HepG2 (cell line): ENCODE results near the gene RIMOC1. TPM values are rescaled to one million over a fixed set of nuclear protein-coding genes. Genes with fewer than 3 reads are reported as not detected.

Experiments
- ATAD3A ChIP-seq: sonication (generic); formaldehyde crosslinking; IDR thresholded peaks from 2 replicates; pipeline ENCODE4 v1.4.0; 2020; ENCODE audit warnings: missing genetic modification reagents
- BRD4 ChIP-seq: sonication (generic); formaldehyde crosslinking; IDR thresholded peaks from 2 replicates; pipeline ENCODE4 v1.4.0; 2020; ENCODE audit warnings: missing genetic modification reagents
- CBX1 ChIP-seq: IDR thresholded peaks from one replicate; pipeline ENCODE4 v1.6.1; 2016; ENCODE audit warnings: antibody characterized with exemption, low read depth
- LCORL ChIP-seq, 2 experiments: fragments of 450-650 bp in 1 of 2; sonication (generic) in 1 of 2; formaldehyde crosslinking in 1 of 2; IDR thresholded peaks; 2 replicates each; pipeline versions ENCODE4 v1.5.0 to v1.6.1; 2017 to 2020; ENCODE audit warnings: antibody characterized with exemption in 1 of 2, missing genetic modification reagents in 1 of 2
- NFYB ChIP-seq: sonication (generic); formaldehyde crosslinking; IDR thresholded peaks from 2 replicates; pipeline ENCODE4 v1.4.0; 2020; ENCODE audit warnings: missing genetic modification reagents
- SRSF1 ChIP-seq: fragments of 200-400 bp; formaldehyde crosslinking; optimal IDR thresholded peaks from 2 replicates; pipeline ENCODE3; 2017; ENCODE audit warnings: mild to moderate bottlenecking, low read depth, low read length, moderate library complexity
- TBX3 ChIP-seq: fragments of 450-650 bp; IDR thresholded peaks from 2 replicates; pipeline ENCODE4 v1.6.1; 2017; ENCODE audit warnings: antibody characterized with exemption, mild to moderate bottlenecking, inconsistent platforms, borderline replicate concordance
- ZNF382 ChIP-seq: sonication (generic); formaldehyde crosslinking; IDR thresholded peaks from 2 replicates; pipeline ENCODE4 v1.5.0; 2020; ENCODE audit warnings: missing genetic modification reagents, mild to moderate bottlenecking, borderline replicate concordance
- ZNF670 ChIP-seq: sonication (generic); formaldehyde crosslinking; IDR thresholded peaks from 2 replicates; pipeline ENCODE4 v1.8.0; 2022; ENCODE audit warnings: mild to moderate bottlenecking, missing genetic modification reagents, borderline replicate concordance
- ZNF773 ChIP-seq: sonication (generic); formaldehyde crosslinking; IDR thresholded peaks from 2 replicates; pipeline ENCODE4 v1.4.0; 2020; ENCODE audit warnings: missing genetic modification reagents, borderline replicate concordance
- ZNF775 ChIP-seq: sonication (generic); formaldehyde crosslinking; IDR thresholded peaks from 2 replicates; pipeline ENCODE4 v1.4.0; 2020; ENCODE audit warnings: missing genetic modification reagents, mild to moderate bottlenecking, moderate library complexity, borderline replicate concordance
- ZNF780A ChIP-seq: sonication (generic); formaldehyde crosslinking; IDR thresholded peaks from 2 replicates; pipeline ENCODE4 v1.8.0; 2022; ENCODE audit warnings: mild to moderate bottlenecking, missing genetic modification reagents, moderate library complexity
- polyA plus RNA-seq, 8 experiments: library from polyadenylated mRNA; depleted of rRNA in 3 of 8; stranded (reverse) in 7 of 8; unstranded in 1 of 8; fragments of >200 nt; fragmentation: Illumina TruSeq in 4 of 8; extraction: Trizol in 4 of 8; gene quantifications; 2 replicates each; pipeline versions ENCODE4 v1.2.1 to v1.2.3, GENCODE V29; 2011 to 2016; ENCODE audit warnings: low read depth in 4 of 8, missing spikeins in 1 of 8, mixed read lengths in 1 of 8; ENCODE audit not compliant: insufficient read depth in 1 of 8
- total RNA-seq, 5 experiments: library from RNA; depleted of rRNA; stranded (reverse); fragments of >200 nt; fragmentation: Illumina TruSeq; extraction: Trizol; gene quantifications; 2 replicates each; pipeline ENCODE4 v1.2.3, GENCODE V29; 2016; ENCODE audit warnings: low read depth in 1 of 5
- TF ChIP-seq, protein P1 (sequence below): sonication (generic); formaldehyde crosslinking; IDR thresholded peaks from 2 replicates; pipeline ENCODE4 v1.4.0; 2020; ENCODE audit warnings: missing genetic modification reagents, borderline replicate concordance
- TF ChIP-seq, protein P2 (sequence below): sonication (generic); formaldehyde crosslinking; IDR thresholded peaks from 2 replicates; pipeline ENCODE4 v1.8.0; 2023; ENCODE audit warnings: mild to moderate bottlenecking, missing genetic modification reagents
- TF ChIP-seq, protein P3 (sequence below): sonication (generic); formaldehyde crosslinking; conservative IDR thresholded peaks from 2 replicates; pipeline ENCODE4 v1.4.0; 2020; ENCODE audit warnings: missing genetic modification reagents
- TF ChIP-seq, protein P4 (sequence below): sonication (generic); formaldehyde crosslinking; IDR thresholded peaks from 2 replicates; pipeline ENCODE4 v1.5.0; 2020; ENCODE audit warnings: missing genetic modification reagents, mild to moderate bottlenecking, borderline replicate concordance
- TF ChIP-seq, protein P5 (sequence below): IDR thresholded peaks from 2 replicates; pipeline ENCODE4 v1.6.1; 2016; ENCODE audit warnings: missing compliant biosample characterization, missing genetic modification reagents, borderline replicate concordance

RIMOC1 gene
- total and polyA plus RNA-seq, 2 of the 13 experiments (the other 11 are each of a cell fraction or from before 2014, with no cell fraction given): 16.3 to 16.9 TPM

DNA sequence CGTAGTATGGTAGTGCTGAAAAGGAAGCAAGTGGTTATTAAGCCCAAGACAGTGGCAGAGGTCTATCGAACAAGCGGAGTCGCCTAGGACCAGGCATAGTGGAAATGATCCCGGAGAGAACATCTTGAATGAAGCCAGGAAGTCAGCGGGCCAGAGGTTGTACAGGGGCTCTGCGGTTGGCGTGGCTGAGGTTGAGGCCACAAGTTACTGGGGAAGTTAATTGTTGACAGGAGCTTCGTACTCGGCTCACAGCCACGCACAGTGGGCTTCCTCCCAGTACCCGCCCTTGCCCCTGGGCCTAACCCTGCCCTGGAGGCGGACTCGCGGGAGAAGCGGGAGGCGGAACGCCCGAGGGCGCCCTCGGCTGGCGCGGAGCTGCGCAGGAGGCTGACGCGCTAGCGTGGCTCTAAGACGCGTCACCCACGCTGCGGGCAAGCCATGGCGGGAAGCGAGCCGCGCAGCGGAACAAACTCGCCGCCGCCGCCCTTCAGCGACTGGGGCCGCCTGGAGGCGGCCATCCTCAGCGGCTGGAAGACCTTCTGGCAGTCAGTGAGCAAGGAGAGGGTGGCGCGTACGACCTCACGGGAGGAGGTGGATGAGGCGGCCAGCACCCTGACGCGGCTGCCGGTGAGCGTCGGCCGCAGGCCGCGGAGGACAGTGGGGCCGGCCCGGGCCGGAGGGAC, 20.9 kb downstream of the RIMOC1 start, which contains the start of gene FBXO4 (continued):
- TF ChIP-seq, protein P1, sequence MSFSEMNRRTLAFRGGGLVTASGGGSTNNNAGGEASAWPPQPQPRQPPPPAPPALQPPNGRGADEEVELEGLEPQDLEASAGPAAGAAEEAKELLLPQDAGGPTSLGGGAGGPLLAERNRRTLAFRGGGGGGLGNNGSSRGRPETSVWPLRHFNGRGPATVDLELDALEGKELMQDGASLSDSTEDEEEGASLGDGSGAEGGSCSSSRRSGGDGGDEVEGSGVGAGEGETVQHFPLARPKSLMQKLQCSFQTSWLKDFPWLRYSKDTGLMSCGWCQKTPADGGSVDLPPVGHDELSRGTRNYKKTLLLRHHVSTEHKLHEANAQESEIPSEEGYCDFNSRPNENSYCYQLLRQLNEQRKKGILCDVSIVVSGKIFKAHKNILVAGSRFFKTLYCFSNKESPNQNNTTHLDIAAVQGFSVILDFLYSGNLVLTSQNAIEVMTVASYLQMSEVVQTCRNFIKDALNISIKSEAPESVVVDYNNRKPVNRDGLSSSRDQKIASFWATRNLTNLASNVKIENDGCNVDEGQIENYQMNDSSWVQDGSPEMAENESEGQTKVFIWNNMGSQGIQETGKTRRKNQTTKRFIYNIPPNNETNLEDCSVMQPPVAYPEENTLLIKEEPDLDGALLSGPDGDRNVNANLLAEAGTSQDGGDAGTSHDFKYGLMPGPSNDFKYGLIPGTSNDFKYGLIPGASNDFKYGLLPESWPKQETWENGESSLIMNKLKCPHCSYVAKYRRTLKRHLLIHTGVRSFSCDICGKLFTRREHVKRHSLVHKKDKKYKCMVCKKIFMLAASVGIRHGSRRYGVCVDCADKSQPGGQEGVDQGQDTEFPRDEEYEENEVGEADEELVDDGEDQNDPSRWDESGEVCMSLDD (CRISPR knock-in tag): no peak; the same call in 1 of the 2 replicates
- TF ChIP-seq CBX1 (peak; percentile 34), LCORL (IDR thresholded peaks at IDR 0.05) (no peak), LCORL (CRISPR knock-in tag; IDR thresholded peaks at IDR 0.05) (peak; percentile 36; the same call in 1 of the 2 replicates), ZNF773 (no peak), ATAD3A (CRISPR knock-in tag) (no peak), NFYB (CRISPR knock-in tag) (no peak; the same call in 1 of the 2 replicates), ZNF382 (CRISPR knock-in tag) (no peak), ZNF775 (CRISPR knock-in tag) (peak; percentile 83; the same call in 1 of the 2 replicates), ZNF670 (CRISPR knock-in tag) (peak; percentile 71; the same call in 1 of the 2 replicates), SRSF1 (peak; percentile 58), BRD4 (CRISPR knock-in tag) (peak; percentile 80), TBX3 (no peak), ZNF780A (CRISPR knock-in tag) (no peak)
- TF ChIP-seq, protein P2, sequence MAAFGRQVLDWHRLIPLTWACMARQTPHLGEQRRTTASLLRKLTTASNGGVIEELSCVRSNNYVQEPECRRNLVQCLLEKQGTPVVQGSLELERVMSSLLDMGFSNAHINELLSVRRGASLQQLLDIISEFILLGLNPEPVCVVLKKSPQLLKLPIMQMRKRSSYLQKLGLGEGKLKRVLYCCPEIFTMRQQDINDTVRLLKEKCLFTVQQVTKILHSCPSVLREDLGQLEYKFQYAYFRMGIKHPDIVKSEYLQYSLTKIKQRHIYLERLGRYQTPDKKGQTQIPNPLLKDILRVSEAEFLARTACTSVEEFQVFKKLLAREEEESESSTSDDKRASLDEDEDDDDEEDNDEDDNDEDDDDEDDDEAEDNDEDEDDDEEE (CRISPR knock-in tag): no peak
- TF ChIP-seq, protein P3, sequence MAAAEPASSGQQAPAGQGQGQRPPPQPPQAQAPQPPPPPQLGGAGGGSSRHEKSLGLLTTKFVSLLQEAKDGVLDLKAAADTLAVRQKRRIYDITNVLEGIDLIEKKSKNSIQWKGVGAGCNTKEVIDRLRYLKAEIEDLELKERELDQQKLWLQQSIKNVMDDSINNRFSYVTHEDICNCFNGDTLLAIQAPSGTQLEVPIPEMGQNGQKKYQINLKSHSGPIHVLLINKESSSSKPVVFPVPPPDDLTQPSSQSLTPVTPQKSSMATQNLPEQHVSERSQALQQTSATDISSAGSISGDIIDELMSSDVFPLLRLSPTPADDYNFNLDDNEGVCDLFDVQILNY: peak; percentile 93
- TF ChIP-seq, protein P4, sequence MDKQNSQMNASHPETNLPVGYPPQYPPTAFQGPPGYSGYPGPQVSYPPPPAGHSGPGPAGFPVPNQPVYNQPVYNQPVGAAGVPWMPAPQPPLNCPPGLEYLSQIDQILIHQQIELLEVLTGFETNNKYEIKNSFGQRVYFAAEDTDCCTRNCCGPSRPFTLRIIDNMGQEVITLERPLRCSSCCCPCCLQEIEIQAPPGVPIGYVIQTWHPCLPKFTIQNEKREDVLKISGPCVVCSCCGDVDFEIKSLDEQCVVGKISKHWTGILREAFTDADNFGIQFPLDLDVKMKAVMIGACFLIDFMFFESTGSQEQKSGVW: no peak
- TF ChIP-seq, protein P5, sequence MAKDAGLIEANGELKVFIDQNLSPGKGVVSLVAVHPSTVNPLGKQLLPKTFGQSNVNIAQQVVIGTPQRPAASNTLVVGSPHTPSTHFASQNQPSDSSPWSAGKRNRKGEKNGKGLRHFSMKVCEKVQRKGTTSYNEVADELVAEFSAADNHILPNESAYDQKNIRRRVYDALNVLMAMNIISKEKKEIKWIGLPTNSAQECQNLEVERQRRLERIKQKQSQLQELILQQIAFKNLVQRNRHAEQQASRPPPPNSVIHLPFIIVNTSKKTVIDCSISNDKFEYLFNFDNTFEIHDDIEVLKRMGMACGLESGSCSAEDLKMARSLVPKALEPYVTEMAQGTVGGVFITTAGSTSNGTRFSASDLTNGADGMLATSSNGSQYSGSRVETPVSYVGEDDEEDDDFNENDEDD: peak; percentile 91
